Astrocyte of the hippocampus (primary cell): ENCODE data around the gene PTPRJ.

ENCODE experiments used
- DNase-seq: peaks from one replicate; pipeline ENCODE4 v3.0.0; 2011; ENCODE audit warnings: low read depth, low spot score

The PTPRJ gene

GRCh38 chr11:47994417-47994816 lies 14.1 kb downstream of the PTPRJ start:
- DNase-seq, result no peak

- DNase-seq, result no peak
Measured at GRCh38 chr11:47995360-47995769, 15.0 kb downstream of the PTPRJ start.

DNA sequence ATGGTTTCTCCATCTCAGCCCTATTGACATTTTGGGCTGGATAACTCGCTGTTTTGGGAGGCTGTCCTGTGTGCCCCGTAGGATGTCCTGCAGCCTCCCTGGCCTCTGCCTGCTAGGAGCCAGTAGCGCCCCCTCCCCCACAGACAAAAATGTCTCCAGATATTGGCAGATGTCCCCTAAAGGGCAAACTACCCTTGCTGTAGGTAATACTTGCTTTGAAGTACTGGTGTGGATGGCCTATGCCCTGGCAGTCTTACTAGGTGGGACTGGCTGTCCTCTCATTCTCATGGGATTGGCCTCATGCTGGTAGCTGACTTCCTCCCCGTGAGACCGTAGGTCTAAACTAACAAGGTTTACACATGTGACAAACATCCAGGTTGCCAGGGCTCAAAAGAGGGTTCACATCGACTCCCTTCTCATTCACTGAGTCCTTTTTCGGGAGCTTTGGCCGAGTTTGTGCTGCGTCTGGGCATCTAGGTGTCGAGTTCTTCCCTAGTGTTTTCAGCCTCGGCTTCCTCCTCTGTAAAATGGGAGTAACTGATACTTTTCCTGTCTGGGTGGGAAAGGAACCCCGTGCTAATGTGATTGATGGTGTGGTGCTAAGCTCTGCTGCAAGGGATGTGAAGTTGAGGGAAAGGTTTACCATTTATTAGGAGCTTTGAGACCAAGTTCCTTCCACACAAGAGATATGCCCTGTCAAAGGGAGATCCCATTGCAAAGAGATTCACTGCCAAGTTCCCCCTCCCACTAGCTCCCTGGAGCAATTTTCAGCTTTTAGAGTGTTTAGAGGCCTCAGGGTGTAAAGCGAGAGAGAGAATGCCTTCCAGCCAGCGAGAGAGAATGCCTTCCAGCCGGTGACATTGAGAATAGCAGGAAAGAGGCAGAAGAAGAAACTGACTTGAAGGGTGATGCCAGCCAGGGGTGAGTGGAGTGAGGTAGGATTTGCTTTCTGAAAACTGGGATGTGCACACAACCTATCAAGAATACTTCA lies 17.0 kb downstream of the PTPRJ start:
- no peak for DNase-seq

DNA sequence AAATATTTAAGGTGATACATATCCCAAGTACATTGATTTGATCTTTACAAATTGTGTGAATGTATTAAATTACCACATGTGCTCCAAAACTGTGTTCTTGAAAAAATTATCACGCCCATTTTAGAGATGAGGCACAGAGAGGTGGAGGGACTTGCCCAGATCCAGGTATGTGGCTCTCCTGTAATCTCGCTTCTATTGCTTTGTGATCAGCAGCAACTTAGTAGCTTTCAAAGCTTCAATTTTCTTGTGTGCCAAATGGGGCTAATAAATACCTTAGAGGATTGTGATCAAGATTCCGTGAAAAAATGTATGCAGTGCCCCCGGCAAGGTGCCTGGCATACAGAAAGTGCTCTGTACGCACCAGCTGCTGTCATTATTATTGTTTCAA lies 18.0 kb downstream of the PTPRJ start:
- DNase-seq, result no peak

DNA sequence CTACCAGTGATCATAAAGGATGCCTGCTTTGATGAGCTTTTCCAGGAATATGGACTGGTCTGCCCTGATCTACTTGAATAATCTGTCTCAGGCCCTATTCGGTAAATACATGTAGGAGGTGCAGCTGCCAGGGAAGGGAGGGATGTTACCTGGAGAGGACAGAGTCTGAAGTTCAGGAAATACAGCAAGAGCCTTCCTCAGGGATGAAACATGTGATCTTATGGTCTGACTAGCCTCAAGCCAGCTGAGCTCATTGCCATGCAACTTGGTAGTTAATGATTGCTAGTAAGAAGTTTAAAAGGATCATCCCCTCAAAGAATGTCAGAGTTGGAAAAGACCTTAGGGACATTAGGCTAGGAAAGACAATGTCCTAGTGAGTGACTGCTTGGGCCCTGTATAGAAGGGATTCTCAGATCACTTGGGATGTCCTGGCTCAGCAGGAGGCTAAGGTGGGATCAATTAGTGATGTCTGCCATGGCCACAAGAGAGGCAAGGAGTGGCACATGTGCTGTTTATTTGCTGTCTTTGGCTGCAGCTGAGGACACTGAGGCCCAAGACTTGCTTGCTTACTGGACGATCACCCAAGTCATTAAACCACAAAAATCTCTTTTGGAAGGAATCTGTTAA lies 18.5 kb downstream of the PTPRJ start:
- DNase-seq, result no peak

GRCh38 chr11:48000432-48000831 lies 20.1 kb downstream of the PTPRJ start:
- DNase-seq, result no peak

DNA sequence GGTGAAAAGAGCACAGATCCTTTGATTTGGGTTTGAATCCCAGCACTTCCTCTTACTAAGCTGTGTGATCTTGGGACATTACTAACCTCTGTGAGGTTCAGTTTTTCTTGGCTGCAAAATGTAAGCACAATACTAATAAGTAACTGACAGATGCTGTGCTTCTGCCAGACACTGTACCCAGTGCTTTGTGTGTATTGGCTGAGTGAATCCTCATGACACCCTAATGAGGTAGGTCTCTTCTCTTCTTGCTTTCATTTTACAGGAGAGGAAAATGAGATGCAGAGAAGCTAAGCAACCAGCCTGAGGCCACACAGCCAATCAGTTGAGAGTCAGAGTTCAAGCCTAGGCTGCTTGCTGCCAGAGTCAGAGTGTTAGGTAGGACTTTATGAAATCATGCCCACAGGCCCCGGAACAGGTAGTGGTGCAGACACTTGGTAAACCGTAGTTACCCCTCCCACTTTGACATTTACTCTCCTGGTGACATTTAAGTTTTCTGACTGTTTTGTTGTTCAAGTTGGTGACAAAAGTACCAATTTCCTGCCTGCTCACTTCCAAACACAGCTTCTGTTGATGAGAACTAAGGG lies 21.2 kb downstream of the PTPRJ start:
- peak; percentile 68 for DNase-seq

DNA sequence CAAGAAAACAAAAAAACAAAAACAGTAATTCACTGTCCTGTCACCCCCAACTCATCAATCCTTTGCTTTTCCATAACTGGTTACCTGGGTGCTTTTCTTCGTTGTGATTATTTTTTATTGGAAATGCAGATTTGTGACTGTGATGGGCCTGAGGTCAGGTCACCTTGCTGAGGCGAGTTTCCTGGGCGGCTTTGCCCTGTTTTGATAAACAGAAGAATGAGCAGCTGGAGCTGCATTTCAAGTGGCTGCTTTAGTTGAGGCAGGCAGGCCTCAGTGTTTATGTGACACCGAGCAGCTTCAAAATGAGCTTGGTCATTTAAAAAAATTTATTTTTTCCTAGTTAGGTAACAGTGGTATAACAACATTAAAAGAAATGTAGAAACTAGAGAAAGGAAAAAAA lies 22.2 kb downstream of the PTPRJ start:
- no peak for DNase-seq

DNA sequence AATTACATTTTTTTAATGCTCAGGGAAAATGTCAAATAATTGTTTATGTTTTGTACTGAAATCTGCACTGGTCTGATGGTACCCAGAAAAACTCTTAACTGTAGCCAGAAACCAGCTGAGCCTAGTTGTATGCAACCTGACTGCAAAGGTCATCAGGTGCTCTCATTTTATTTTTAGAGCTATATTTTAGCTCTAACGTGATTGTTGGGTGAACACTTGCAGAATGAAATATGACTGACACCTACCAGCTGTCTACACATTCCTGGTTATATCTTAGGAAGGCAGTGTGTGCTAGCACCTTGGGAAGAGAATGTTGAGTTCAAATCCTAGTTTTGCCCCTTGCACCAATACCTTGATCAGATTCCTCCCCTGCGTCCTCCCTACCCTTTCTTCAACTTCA lies 23.6 kb downstream of the PTPRJ start:
- no peak for DNase-seq

DNA sequence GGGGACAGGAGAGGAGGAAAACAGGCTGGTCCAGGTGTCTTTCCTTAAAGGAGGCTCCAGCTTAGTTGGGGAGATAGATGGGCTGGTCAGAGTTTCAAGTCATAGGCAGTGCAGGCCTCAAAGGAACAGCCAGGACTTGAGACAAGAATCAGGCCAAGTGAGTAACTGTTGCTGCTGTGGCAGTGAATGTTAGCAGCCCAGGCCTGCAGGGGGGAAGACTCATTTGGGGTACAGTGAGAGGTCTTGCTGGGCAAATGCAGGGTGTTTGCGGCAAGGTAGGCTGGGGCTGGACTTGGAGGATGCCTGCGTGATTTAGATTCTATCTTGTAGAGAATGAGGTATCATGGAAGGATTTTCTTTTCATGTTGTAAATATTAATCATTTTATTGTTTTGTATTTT lies 24.1 kb downstream of the PTPRJ start:
- no peak for DNase-seq

DNA sequence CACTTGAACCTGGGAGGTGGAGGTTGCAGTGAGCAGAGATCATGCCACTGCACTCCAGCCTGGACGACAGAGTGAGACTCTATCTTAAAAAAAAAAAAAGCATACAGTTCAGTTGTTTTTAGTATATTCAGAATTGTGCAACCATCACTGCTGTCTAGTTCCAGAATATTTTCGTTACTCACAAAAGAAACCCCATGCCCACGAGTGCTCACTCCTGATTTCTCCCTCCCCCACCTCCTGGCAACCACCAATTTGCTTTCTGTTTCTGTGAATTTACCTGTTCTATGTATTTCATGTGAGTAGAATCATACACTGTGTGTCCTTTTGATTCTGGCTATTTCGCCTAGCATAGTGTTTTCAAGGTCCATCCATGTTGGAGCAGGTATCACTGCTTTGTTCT lies 24.8 kb downstream of the PTPRJ start:
- no peak for DNase-seq

DNA sequence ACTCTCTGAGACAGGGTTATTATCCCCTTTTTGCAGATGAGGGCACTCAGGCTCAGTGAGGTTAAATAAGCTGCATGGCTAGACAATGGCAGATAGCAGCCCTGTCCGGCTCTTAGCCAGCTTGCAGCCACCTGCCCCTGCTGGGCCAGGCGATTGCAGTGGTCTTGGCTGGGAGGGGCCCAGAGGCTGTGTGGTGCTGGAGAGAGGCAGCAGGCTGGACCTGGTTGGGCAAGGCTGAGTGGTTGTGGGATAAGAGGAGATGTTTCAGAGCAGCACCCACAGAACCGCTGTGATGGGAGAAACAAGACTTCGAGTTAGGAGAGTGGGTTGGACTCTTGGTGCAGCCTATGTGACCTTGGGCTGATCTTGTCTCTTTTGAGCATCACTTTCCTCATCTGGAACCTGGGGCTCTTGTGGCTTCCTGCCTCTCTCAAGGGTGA lies 25.5 kb downstream of the PTPRJ start:
- DNase-seq, result no peak

DNA sequence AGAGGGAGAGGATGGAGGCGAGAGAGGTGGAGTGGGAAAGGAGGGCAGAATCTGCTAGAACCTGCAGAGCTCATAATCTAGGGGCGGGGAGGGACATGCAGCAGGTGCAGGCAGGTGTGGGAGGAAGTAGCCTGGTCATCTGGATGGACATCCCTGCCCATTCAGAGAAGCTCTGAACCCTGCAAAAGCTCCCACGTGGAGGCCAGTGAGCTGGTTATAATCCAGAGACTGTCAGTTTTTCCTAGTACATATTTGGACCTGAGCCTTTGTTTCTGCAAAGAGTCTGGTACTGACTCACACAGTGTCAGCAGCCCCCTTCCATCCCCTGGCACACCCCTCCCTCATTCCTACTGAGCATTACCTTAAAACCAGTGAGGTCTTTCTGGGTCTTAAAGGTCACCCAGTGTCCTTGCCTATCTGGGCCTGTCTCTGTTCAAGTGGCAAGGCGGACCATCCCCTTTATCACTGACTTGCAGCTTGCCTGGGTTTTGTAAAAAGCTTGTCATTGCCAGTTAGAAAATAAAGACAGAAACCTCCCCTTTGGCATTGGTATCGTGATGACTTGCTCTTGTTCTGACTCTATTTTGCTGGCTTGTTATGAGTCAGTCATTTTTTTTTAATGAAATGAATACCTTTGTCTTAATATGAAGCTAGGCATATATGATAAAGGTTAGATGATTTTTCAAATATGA lies 26.1 kb downstream of the PTPRJ start:
- peak; percentile 73 for DNase-seq

GRCh38 chr11:48007677-48008076 lies 27.3 kb downstream of the PTPRJ start:
- DNase-seq, result no peak

GRCh38 chr11:48008951-48009270 lies 28.6 kb downstream of the PTPRJ start:
- no peak for DNase-seq

DNA sequence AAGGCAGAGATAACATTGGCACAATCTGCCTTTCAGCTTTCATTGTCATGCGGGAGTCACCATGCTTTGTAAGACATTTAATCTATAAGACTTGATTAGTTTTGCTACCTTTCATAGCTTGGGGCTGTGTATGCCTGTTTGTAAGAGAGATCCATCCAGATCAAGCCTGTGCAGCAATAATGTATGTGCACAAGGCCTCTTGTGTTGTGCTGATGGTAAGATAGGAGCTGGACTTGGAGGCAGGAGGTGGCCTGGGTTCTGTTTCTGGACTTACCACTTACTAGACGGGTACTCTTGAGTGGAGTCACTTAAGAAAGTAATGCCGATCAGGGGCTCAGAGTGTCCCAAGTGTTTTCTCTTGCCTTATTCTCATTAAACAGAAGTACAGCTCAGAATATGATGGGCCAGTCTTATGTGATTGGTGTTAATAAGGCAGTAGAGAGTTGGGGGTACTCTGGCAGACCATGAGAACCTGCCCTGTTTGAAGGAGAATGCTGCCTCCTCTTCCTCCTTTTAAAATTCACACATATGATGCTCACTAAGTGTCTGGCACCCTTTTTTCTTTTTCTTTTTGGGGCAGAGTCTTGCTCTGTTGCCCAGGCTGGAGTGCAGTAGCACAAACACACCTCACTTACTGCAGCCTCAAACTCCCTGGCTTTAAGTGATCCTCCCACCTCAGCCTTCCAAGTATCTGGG lies 30.9 kb downstream of the PTPRJ start:
- DNase-seq, result no peak

- no peak for DNase-seq
Measured at GRCh38 chr11:48011798-48012391, 31.5 kb downstream of the PTPRJ start.

DNA sequence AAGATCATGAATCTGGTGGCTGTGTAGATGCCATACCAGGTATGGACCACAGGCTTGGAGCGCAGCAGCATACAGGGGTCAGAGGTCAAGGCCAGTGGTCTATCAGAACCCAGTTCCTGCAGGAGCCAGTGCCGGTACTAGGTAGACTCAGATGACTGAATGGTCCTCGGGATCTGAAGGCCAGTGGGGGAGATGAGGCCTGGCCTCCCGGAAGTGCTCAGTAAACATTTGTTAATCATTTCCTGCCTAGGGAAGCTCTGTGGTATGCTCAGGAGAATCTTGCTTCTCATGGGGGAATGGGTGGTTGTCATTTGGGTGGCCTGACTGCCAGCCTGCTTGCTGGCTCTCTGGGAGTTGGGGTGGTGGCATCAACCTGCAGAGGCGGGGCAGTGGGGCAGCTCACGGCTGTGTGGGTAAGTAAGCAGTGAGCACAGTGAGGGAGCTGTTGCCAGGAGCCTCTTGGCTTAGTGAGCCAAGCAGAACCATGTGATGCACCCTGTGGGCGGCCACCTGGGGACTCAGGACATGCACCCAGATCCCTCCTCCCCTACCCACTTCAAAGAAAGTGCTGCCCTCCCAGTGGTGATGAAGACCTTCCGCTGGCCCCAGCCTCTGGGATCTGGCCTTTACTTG lies 33.0 kb downstream of the PTPRJ start:
- DNase-seq, result no peak

GRCh38 chr11:48014917-48015316 lies 34.6 kb downstream of the PTPRJ start:
- DNase-seq, result no peak

GRCh38 chr11:48017105-48017830 lies 36.9 kb downstream of the PTPRJ start:
- DNase-seq, result no peak
